Measurements from ENCODE around the gene MYO1B.

- TF ChIP-seq, protein P1, sequence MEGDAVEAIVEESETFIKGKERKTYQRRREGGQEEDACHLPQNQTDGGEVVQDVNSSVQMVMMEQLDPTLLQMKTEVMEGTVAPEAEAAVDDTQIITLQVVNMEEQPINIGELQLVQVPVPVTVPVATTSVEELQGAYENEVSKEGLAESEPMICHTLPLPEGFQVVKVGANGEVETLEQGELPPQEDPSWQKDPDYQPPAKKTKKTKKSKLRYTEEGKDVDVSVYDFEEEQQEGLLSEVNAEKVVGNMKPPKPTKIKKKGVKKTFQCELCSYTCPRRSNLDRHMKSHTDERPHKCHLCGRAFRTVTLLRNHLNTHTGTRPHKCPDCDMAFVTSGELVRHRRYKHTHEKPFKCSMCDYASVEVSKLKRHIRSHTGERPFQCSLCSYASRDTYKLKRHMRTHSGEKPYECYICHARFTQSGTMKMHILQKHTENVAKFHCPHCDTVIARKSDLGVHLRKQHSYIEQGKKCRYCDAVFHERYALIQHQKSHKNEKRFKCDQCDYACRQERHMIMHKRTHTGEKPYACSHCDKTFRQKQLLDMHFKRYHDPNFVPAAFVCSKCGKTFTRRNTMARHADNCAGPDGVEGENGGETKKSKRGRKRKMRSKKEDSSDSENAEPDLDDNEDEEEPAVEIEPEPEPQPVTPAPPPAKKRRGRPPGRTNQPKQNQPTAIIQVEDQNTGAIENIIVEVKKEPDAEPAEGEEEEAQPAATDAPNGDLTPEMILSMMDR (IDR thresholded peaks at IDR 0.05), result no peak
- TF ChIP-seq POLR2AphosphoS5 (IDR thresholded peaks at IDR 0.05; ENCODE audit: insufficient read depth in 1 of 2, low read depth in 1 of 2) (no peak), POLR2A (IDR thresholded peaks at IDR 0.05) (no peak)
Observed at GRCh38 chr2:191299866-191300265, 54.7 kb downstream of the MYO1B start.

All from vagina (tissue), 2 donors.